Endothelial cell of hepatic sinusoid (primary cell): ENCODE data around the gene MBD4.
"Not testable (repeated sequence)": the region's sequence is repeated elsewhere in the genome, so short reads cannot be mapped to it uniquely, and the experiment has no call there.

Source experiments
- in situ Hi-C: cut with HindIII; loops from 2 replicates; pipeline ENCODE4 v1.10.0; 2017; ENCODE audit warnings: low sequenced_read_pairs

The MBD4 gene

DNA sequence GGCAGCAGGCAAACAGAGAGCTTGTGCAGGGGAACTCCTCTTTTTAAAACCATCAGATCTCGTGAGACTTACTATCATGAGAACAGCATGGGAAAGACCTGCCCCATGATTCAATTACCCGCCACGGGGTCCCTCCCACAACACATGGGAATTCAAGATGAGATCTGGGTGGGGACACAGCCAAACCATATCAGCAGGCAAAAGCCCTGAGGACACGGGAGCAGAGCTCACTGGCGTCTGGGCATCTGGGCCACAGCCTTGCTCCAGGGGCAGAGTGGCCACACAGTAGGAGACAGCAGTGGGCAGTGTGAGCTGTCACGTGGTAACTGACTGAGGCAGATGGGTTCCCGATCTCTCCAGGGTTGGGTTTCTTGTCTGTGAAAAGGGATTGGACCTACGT lies 54.2 kb downstream of the MBD4 start:
- in situ Hi-C loops, result not testable (repeated sequence)

- in situ Hi-C loops, result no loop called here
Measured at GRCh38 chr3:129384594-129385323, 55.0 kb downstream of the MBD4 start.

DNA sequence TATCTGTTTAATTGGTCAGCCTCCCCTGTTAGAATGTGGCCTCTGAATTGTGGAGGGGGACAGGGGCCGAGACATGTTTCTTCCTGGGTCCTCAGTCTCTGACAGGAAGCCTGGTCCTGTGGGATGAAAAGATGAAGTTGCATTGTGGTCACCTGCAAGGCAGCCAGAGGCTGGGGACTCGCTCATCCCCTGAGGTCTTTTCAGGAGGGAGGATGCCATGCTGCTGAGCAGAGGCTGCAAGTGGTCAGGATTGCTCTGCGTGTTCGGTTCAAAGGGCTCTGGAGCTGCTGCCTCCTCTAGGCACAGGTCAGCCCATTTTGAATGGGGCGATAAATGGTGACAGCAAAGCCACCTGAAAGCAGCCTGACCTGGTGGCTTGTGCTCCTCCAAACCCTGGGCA lies 55.6 kb downstream of the MBD4 start:
- in situ Hi-C loops, result not testable (repeated sequence)

GRCh38 chr3:129383292-129383860 lies 56.4 kb downstream of the MBD4 start:
- in situ Hi-C loops, result no loop called here

DNA sequence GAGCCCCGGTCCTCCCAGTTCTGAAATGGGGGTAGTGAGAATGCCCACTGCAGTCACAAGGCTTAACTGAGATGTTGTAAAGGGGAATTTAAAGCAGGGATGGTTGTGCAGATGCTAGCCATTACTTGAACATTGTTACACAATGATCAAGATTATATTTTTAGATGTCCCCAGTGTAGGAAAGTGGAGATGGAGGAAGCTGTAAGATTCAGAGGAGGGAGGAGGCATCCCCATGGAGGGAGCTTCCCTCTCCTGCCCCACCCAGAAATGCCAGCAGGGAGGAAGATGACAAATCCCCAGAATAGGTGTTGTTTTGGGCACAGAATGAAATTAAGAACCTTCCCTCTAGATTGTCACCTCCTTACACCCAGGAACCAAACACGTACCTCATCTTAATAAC lies 57.4 kb downstream of the MBD4 start:
- in situ Hi-C loops, result no loop called here
